GM23338 (cell line): ENCODE results near the gene ADGRG4. TPM values are rescaled to one million over a fixed set of nuclear protein-coding genes. Genes with fewer than 3 reads are reported as not detected.

Source experiments
- ATAC-seq: fragments of 200-7000 bp; cut with Tn5 transposase; 3 replicates; pipeline ENCODE4 v1.9.1; 2020
- DNase-seq: peaks from one replicate; pipeline ENCODE4 v3.0.0-alpha.2; 2015; ENCODE audit warnings: low spot score
- H2AFZ ChIP-seq: fragments of 200-600 bp; sonication (generic); 2 replicates; pipeline ENCODE4 v1.8.0; 2016; ENCODE audit warnings: antibody characterized with exemption, mild to moderate bottlenecking, moderate library complexity
- H3F3A ChIP-seq: fragments of 200-600 bp; sonication (generic); replicated peaks from 2 replicates; pipeline ENCODE4 v1.8.0; 2017; ENCODE audit warnings: antibody characterized with exemption, mixed run types, low read depth
- H3K27ac ChIP-seq: fragments of 200-600 bp; sonication (generic); 2 replicates; pipeline ENCODE4 v1.6.1; 2016; ENCODE audit warnings: low read depth
- H3K27me3 ChIP-seq: fragments of 200-600 bp; sonication (generic); 2 replicates; pipeline ENCODE4 v1.8.0; 2016; ENCODE audit warnings: mild to moderate bottlenecking, mixed run types, moderate library complexity; ENCODE audit not compliant: insufficient read depth
- H3K36me3 ChIP-seq: fragments of 200-600 bp; sonication (generic); 2 replicates; pipeline ENCODE4 v1.8.0; 2016; ENCODE audit warnings: mild to moderate bottlenecking; ENCODE audit not compliant: insufficient read depth
- H3K4me1 ChIP-seq: fragments of 200-600 bp; sonication (generic); 2 replicates; pipeline ENCODE4 v1.8.0; 2016; ENCODE audit warnings: mild to moderate bottlenecking, moderate library complexity; ENCODE audit not compliant: insufficient read depth
- H3K4me2 ChIP-seq: fragments of 200-600 bp; sonication (generic); 2 replicates; pipeline ENCODE4 v1.7.1; 2017; ENCODE audit warnings: mixed run types
- H3K4me3 ChIP-seq: fragments of 200-600 bp; sonication (generic); 2 replicates; pipeline ENCODE4 v1.6.1; 2016; ENCODE audit warnings: mixed run types
- H3K79me2 ChIP-seq: fragments of 200-600 bp; sonication (generic); replicated peaks from 2 replicates; pipeline ENCODE4 v1.8.0; 2017; ENCODE audit warnings: mild to moderate bottlenecking; ENCODE audit not compliant: insufficient read depth
- H3K9me2 ChIP-seq: fragments of 200-600 bp; sonication (generic); 2 replicates; pipeline ENCODE4 v1.8.0; 2017; ENCODE audit not compliant: insufficient read depth
- H4K20me1 ChIP-seq: fragments of 200-600 bp; sonication (generic); replicated peaks from 2 replicates; pipeline ENCODE4 v1.8.0; 2017; ENCODE audit warnings: mild to moderate bottlenecking; ENCODE audit not compliant: insufficient read depth
- H3K27ac Mint-ChIP-seq: 2 replicates; pipeline ENCODE4 v1.8.0; 2020; ENCODE audit warnings: inconsistent platforms, mild to moderate bottlenecking, moderate library complexity, mixed read lengths
- H3K27me3 Mint-ChIP-seq: 3 replicates; pipeline ENCODE4 v1.8.0; 2022; ENCODE audit warnings: low read depth, mild to moderate bottlenecking, moderate library complexity, mixed read lengths, inconsistent platforms; ENCODE audit not compliant: insufficient read depth, poor library complexity
- H3K36me3 Mint-ChIP-seq: 3 replicates; pipeline ENCODE4 v1.8.0; 2021; ENCODE audit warnings: low read depth, mild to moderate bottlenecking, inconsistent platforms, moderate library complexity, mixed read lengths
- H3K4me1 Mint-ChIP-seq: 3 replicates; pipeline ENCODE4 v1.8.0; 2020; ENCODE audit warnings: mild to moderate bottlenecking, inconsistent platforms, mixed read lengths
- H3K4me3 Mint-ChIP-seq: 3 replicates; pipeline ENCODE4 v1.8.0; 2021; ENCODE audit warnings: moderate library complexity, mild to moderate bottlenecking, inconsistent platforms, mixed read lengths
- H3K9me3 Mint-ChIP-seq: 3 replicates; pipeline ENCODE4 v1.8.0; 2020; ENCODE audit warnings: moderate library complexity, mild to moderate bottlenecking, inconsistent platforms, mixed read lengths
- CREB1 ChIP-seq: fragments of 250-450 bp; sonication (Bioruptor Pico); IDR thresholded peaks from 2 replicates; pipeline ENCODE4 v1.5.0; 2020; ENCODE audit warnings: low read depth, mild to moderate bottlenecking, moderate library complexity
- CTCF ChIP-seq, 2 experiments: fragments of 200-600 bp in 1 of 2; sonication (generic) in 1 of 2; conservative IDR thresholded peaks; 2 replicates each; pipeline versions ENCODE4 v1.5.1 to v1.6.1; 2016 to 2017; ENCODE audit warnings: antibody characterized with exemption in 2 of 2, low read depth in 2 of 2, mild to moderate bottlenecking in 2 of 2, moderate library complexity in 1 of 2
- ETS1 ChIP-seq: IDR thresholded peaks from 2 replicates; pipeline ENCODE4 v1.6.1; 2016; ENCODE audit warnings: antibody characterized with exemption
- EZH2 ChIP-seq: fragments of 200-600 bp; sonication (generic); IDR thresholded peaks from one replicate; pipeline ENCODE4 v1.8.0; 2017; ENCODE audit warnings: antibody characterized with exemption, mild to moderate bottlenecking, low read depth; ENCODE audit not compliant: unreplicated experiment
- EZH2phosphoT487 ChIP-seq: fragments of 200-600 bp; sonication (generic); IDR thresholded peaks from one replicate; pipeline ENCODE4 v1.8.1; 2018; ENCODE audit warnings: antibody characterized with exemption; ENCODE audit not compliant: unreplicated experiment
- NANOG ChIP-seq: IDR thresholded peaks from 2 replicates; pipeline ENCODE4 v1.6.1; 2016; ENCODE audit warnings: antibody characterized with exemption, borderline replicate concordance
- STAT1 ChIP-seq: IDR thresholded peaks from one replicate; pipeline ENCODE4 v1.6.1; 2016; ENCODE audit warnings: antibody characterized with exemption; ENCODE audit not compliant: unreplicated experiment
- ZNF331 ChIP-seq: fragments of 250-450 bp; sonication (Bioruptor Pico); IDR thresholded peaks from 2 replicates; pipeline ENCODE4 v1.5.0; 2020; ENCODE audit warnings: low read depth, mild to moderate bottlenecking, moderate library complexity
- ZNF462 ChIP-seq: fragments of 250-450 bp; sonication (Bioruptor Pico); IDR thresholded peaks from 2 replicates; pipeline ENCODE4 v1.5.0; 2020; ENCODE audit warnings: mild to moderate bottlenecking, moderate library complexity
- polyA plus RNA-seq: library from polyadenylated mRNA; unstranded; fragments of >200 nt; fragmentation: Nextera tagmentation; extraction: Ambion mirVana; gene quantifications from 2 replicates; pipeline ENCODE4 v1.2.1, GENCODE V29; 2016
- total RNA-seq: library from RNA; depleted of rRNA; stranded (reverse); fragments of >200 nt; shearing (Covaris generic); gene quantifications from 2 replicates; pipeline ENCODE4 v1.2.3, GENCODE V29; 2014

The ADGRG4 gene
- total and polyA plus RNA-seq, 2 experiments from 2014 or later: not detected

DNA sequence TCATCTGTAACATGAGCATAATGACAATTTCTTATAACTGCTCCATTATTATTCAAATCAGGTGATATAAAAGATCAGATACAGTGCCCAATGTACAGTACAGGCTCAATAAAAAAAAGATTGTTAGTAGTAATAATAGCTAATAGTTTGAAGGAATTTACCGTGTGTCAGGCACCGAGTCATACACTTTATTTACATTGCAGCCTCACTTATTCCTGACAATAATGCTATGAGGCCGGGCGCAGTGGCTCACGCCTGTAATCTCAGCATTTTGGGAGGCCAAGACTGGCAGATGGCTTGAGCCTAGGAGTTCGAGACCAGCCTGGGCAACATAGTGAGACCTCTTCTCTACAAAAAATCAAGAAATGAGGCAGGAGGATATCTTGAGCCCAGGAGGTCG is 39.4 kb upstream of the ADGRG4 start:
- Histone ChIP-seq H3K9me2 (no peaks in the 10 kb centered on the region), H3F3A (no peaks in the 10 kb centered on the region), H3K4me2 (no peak overlapping the region), H3K27ac (no peak overlapping the region), H3K4me3 (no peak overlapping the region), H3K79me2 (no peaks in the 10 kb centered on the region), H2AFZ (no peak overlapping the region), H3K36me3 (no peaks in the 10 kb centered on the region), H3K27me3 (no peaks in the 10 kb centered on the region), H4K20me1 (no peaks in the 10 kb centered on the region), H3K4me1 (no peaks in the 10 kb centered on the region)
- Mint-ChIP-seq H3K36me3 (no peaks in the 10 kb centered on the region), H3K27me3 (peaks cover 5% of the 10 kb centered on the region), H3K27ac (no peak overlapping the region), H3K4me1 (peaks cover 10% of the 10 kb centered on the region), H3K4me3 (no peak overlapping the region), H3K9me3 (no peaks in the 10 kb centered on the region)
- DNase-seq (no peak), ATAC-seq (no peak)
- TF ChIP-seq CREB1 (CRISPR knock-in tag) (no peak), ETS1 (no peak), ZNF331 (no peak), NANOG (no peak), CTCF (conservative IDR thresholded peaks at IDR 0.05; ENCODE audit: low read depth in 2 of 2) (no peak), EZH2 (no peak), STAT1 (no peak), ZNF462 (no peak), EZH2phosphoT487 (no peak)
